GM23338 (cell line): ENCODE results near the gene DDX49.

Source experiments
- CREB1 ChIP-seq: fragments of 250-450 bp; sonication (Bioruptor Pico); IDR thresholded peaks from 2 replicates; pipeline ENCODE4 v1.5.0; 2020; ENCODE audit warnings: low read depth, mild to moderate bottlenecking, moderate library complexity
- EZH2 ChIP-seq: fragments of 200-600 bp; sonication (generic); IDR thresholded peaks from one replicate; pipeline ENCODE4 v1.8.0; 2017; ENCODE audit warnings: antibody characterized with exemption, mild to moderate bottlenecking, low read depth; ENCODE audit not compliant: unreplicated experiment
- POLR2AphosphoS5 ChIP-seq: IDR thresholded peaks from 2 replicates; pipeline ENCODE4 v1.6.1; 2016; ENCODE audit warnings: antibody characterized with exemption, low read depth
- TF ChIP-seq, protein P1 (sequence below), 2 experiments: fragments of 200-600 bp in 1 of 2; sonication (generic) in 1 of 2; conservative IDR thresholded peaks; 2 replicates each; pipeline versions ENCODE4 v1.5.1 to v1.6.1; 2016 to 2017; ENCODE audit warnings: antibody characterized with exemption in 2 of 2, low read depth in 2 of 2, mild to moderate bottlenecking in 2 of 2, moderate library complexity in 1 of 2
- TF ChIP-seq, protein P2 (sequence below): IDR thresholded peaks from one replicate; pipeline ENCODE4 v1.6.1; 2018; ENCODE audit warnings: antibody characterized with exemption; ENCODE audit not compliant: unreplicated experiment

DNA sequence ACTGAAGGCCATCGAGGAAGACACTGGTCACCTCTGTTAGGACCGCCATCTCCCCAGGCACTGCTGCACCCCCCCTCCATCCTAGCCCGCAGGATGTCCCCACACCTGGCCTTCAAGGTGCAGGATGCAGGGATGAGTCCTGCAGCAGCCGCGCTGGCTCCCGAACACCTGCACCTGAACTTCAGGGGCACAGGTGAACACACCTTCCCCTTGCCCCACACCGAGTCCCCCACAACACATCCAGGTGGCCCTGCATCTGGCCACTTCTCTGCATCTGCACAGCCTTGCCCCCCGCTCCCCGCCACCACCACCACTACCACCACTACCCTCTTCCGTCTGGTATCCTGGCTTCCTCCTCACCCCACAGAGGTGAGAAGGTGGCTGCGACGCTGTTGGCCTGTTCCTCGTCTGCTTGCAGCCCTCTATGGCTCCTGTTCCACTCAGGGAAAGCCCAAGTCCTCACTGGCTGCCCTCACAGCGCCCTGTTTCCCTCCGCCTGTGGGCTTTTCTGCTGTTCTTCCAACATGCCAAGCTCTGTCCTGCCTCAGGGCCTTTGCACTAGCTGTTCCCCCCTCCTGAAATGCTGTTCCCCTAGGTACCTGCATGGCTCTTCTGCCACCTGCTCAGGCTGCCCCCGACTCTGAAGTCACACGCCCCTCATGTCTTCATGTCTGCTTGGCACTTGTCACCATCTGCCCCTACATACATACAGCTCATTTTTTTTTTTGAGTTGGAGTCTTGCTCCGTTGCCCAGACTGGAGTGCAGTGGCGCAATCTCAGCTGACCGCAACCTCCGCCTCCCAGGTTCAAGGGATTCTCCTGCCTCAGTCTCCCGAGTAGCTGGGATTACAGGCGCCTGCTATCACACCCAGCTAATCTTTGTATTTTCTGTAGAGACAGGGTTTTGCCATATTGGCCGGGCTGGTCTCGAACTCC is 22.2 kb upstream of the DDX49 start:
- TF ChIP-seq EZH2, result no peak
- TF ChIP-seq CREB1 (CRISPR knock-in tag), result no peak
- TF ChIP-seq, protein P1, sequence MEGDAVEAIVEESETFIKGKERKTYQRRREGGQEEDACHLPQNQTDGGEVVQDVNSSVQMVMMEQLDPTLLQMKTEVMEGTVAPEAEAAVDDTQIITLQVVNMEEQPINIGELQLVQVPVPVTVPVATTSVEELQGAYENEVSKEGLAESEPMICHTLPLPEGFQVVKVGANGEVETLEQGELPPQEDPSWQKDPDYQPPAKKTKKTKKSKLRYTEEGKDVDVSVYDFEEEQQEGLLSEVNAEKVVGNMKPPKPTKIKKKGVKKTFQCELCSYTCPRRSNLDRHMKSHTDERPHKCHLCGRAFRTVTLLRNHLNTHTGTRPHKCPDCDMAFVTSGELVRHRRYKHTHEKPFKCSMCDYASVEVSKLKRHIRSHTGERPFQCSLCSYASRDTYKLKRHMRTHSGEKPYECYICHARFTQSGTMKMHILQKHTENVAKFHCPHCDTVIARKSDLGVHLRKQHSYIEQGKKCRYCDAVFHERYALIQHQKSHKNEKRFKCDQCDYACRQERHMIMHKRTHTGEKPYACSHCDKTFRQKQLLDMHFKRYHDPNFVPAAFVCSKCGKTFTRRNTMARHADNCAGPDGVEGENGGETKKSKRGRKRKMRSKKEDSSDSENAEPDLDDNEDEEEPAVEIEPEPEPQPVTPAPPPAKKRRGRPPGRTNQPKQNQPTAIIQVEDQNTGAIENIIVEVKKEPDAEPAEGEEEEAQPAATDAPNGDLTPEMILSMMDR (conservative IDR thresholded peaks at IDR 0.05; ENCODE audit: low read depth in 2 of 2), result no peak
- TF ChIP-seq, protein P2, sequence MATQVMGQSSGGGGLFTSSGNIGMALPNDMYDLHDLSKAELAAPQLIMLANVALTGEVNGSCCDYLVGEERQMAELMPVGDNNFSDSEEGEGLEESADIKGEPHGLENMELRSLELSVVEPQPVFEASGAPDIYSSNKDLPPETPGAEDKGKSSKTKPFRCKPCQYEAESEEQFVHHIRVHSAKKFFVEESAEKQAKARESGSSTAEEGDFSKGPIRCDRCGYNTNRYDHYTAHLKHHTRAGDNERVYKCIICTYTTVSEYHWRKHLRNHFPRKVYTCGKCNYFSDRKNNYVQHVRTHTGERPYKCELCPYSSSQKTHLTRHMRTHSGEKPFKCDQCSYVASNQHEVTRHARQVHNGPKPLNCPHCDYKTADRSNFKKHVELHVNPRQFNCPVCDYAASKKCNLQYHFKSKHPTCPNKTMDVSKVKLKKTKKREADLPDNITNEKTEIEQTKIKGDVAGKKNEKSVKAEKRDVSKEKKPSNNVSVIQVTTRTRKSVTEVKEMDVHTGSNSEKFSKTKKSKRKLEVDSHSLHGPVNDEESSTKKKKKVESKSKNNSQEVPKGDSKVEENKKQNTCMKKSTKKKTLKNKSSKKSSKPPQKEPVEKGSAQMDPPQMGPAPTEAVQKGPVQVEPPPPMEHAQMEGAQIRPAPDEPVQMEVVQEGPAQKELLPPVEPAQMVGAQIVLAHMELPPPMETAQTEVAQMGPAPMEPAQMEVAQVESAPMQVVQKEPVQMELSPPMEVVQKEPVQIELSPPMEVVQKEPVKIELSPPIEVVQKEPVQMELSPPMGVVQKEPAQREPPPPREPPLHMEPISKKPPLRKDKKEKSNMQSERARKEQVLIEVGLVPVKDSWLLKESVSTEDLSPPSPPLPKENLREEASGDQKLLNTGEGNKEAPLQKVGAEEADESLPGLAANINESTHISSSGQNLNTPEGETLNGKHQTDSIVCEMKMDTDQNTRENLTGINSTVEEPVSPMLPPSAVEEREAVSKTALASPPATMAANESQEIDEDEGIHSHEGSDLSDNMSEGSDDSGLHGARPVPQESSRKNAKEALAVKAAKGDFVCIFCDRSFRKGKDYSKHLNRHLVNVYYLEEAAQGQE, result no peak
- TF ChIP-seq POLR2AphosphoS5, result no peak
